IMR-90 (cell line): Measurements from ENCODE around the gene CEACAM20.

Source experiments
- CTCF ChIP-seq: conservative IDR thresholded peaks from 2 replicates; pipeline ENCODE4 v1.5.1; 2012; ENCODE audit warnings: mild to moderate bottlenecking, low read depth, low read length, improper control_type of control experiment
- MAZ ChIP-seq: IDR thresholded peaks from 2 replicates; pipeline ENCODE4 v1.6.1; 2012; ENCODE audit warnings: low read depth, mild to moderate bottlenecking, low read length, improper control_type of control experiment, moderate library complexity, borderline replicate concordance
- MXI1 ChIP-seq: IDR thresholded peaks from 2 replicates; pipeline ENCODE4 v1.6.1; 2012; ENCODE audit warnings: low read depth, mild to moderate bottlenecking, low read length, moderate library complexity, borderline replicate concordance
- POLR2A ChIP-seq: IDR thresholded peaks from 2 replicates; pipeline ENCODE4 v1.6.1; 2012; ENCODE audit warnings: mild to moderate bottlenecking, low read depth, low read length
- RAD21 ChIP-seq: IDR thresholded peaks from 2 replicates; pipeline ENCODE4 v1.6.1; 2012; ENCODE audit warnings: low read length, improper control_type of control experiment
- RFX5 ChIP-seq: IDR thresholded peaks from 2 replicates; pipeline ENCODE4 v1.8.0; 2012; ENCODE audit warnings: low read depth, mild to moderate bottlenecking, low read length, moderate library complexity
- TF ChIP-seq, protein P1 (sequence below): fragments of 150-350 bp; IDR thresholded peaks from 2 replicates; pipeline ENCODE4 v1.6.1; 2017; ENCODE audit warnings: mild to moderate bottlenecking, antibody characterized with exemption, low read length, low read depth

DNA sequence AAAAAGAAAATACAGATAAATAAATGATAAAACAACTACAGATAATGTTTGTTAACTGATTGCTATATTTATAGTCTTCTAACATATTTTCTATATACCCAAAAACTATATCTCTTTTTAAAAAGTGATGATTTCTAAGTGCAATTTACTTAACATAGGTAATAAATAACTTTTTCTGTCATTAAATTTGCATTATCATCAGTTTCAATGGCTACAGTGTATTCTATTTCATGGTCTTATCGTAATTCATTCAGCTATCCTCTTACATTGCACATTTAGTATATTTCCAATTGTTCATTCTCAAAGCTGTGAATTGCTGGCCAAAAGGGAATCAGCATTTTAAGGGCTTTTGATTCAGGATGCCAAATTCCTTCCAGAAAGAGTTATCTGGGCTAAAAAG, 32.8 kb downstream of the CEACAM20 start:
- no peak for TF ChIP-seq RFX5
- no peak for TF ChIP-seq CTCF
- TF ChIP-seq RAD21, result no peak
- no peak for TF ChIP-seq POLR2A
- TF ChIP-seq, protein P1, sequence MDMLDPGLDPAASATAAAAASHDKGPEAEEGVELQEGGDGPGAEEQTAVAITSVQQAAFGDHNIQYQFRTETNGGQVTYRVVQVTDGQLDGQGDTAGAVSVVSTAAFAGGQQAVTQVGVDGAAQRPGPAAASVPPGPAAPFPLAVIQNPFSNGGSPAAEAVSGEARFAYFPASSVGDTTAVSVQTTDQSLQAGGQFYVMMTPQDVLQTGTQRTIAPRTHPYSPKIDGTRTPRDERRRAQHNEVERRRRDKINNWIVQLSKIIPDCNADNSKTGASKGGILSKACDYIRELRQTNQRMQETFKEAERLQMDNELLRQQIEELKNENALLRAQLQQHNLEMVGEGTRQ, result no peak
- no peak for TF ChIP-seq MAZ
- no peak for TF ChIP-seq MXI1
